Right lobe of liver (tissue), 4 donors: ENCODE measurements around the gene RING1.

Experiments used
- CTCF ChIP-seq, 4 donors: fragments of 200-600 bp in 3 of 4; fragments of 450-650 bp in 1 of 4; IDR thresholded peaks; one replicate each; pipeline versions ENCODE4 v1.5.1 to v1.8.0; 2016 to 2022; ENCODE audit warnings: antibody characterized with exemption in 4 of 4, mild to moderate bottlenecking in 2 of 4
- POLR2A ChIP-seq: fragments of 450-650 bp; IDR thresholded peaks from one replicate; pipeline ENCODE4 v1.6.1; 2017; ENCODE audit warnings: antibody characterized with exemption, mild to moderate bottlenecking
- donor health status: DM: no; HTN: no; CAD: no.
- donor health status: DM: no; HTN: no; CAD: no.
- donor health status: DM: no; HTN: yes; CAD: no.

- no peak for TF ChIP-seq CTCF (IDR thresholded peaks at IDR 0.05)
- TF ChIP-seq POLR2A = no peak
These were observed 29.4 kb upstream of the RING1 start for GRCh38 chr6:33178755-33179475.
